Vagina (tissue), 2 donors: ENCODE data around the gene HMHB1. TPM values are rescaled to one million over a fixed set of nuclear protein-coding genes. Genes with fewer than 3 reads are reported as not detected.

Source experiments
- DNase-seq, 2 donors: peaks; one replicate each; pipeline ENCODE4 v3.0.0-alpha.2; 2017; ENCODE audit errors: extremely low spot score in 2 of 2
- H3K27ac ChIP-seq: fragments of 200-600 bp; sonication (generic); one replicate; pipeline ENCODE4 v1.5.1; 2019
- H3K27me3 ChIP-seq: fragments of 200-600 bp; sonication (generic); one replicate; pipeline ENCODE4 v1.5.1; 2019
- H3K36me3 ChIP-seq, 2 donors: fragments of 200-600 bp; sonication (generic); one replicate each; pipeline ENCODE4 v1.5.1; 2017 to 2019
- H3K4me1 ChIP-seq: fragments of 200-600 bp; sonication (generic); one replicate; pipeline ENCODE4 v1.5.1; 2019
- H3K4me3 ChIP-seq, 2 donors: fragments of 200-600 bp; sonication (generic); 1 replicate in 1 of 2; 2 replicates in 1 of 2; pipeline ENCODE4 v1.5.1; 2016 to 2019
- H3K9me3 ChIP-seq: fragments of 200-600 bp; sonication (generic); one replicate; pipeline ENCODE4 v1.5.1; 2019
- CTCF ChIP-seq, 3 experiments: fragments of 450-650 bp in 2 of 3; fragments of 200-600 bp in 1 of 3; sonication (generic) in 1 of 3; IDR thresholded peaks; one replicate each; pipeline ENCODE4 v1.5.1; 2017 to 2019; ENCODE audit warnings: antibody characterized with exemption in 3 of 3, mild to moderate bottlenecking in 2 of 3, moderate library complexity in 2 of 3
- POLR2A ChIP-seq, 2 donors: fragments of 450-650 bp; IDR thresholded peaks; one replicate each; pipeline ENCODE4 v1.6.1; 2017; ENCODE audit warnings: antibody characterized with exemption in 2 of 2, mild to moderate bottlenecking in 2 of 2, moderate library complexity in 2 of 2
- POLR2AphosphoS5 ChIP-seq, 2 donors: sonication (generic); formaldehyde crosslinking; IDR thresholded peaks; one replicate each; pipeline ENCODE4 v1.9.0; 2017; ENCODE audit warnings: antibody characterized with exemption in 2 of 2, mild to moderate bottlenecking in 2 of 2, low read depth in 1 of 2; ENCODE audit not compliant: insufficient read depth in 1 of 2
- intact Hi-C: fragments of 100-400 bp; cut with DNase I; formaldehyde crosslinking; loops from one replicate; pipeline ENCODE4 v1.15.1; 2023
- total RNA-seq: library from RNA; depleted of rRNA; stranded (reverse); fragments of >200 nt; gene quantifications from one replicate; pipeline ENCODE4 v1.2.3, GENCODE V29; 2016

Gene HMHB1
- total RNA-seq, 1 donor from 2014 or later, result not detected

GRCh38 chr5:143841446-143841845, 29.5 kb downstream of the HMHB1 start:
- Histone ChIP-seq H3K4me1 (no peaks in the 10 kb centered on the region), H3K36me3 (no peaks in the 10 kb centered on the region), H3K27me3 (no peaks in the 10 kb centered on the region), H3K4me3 (no peak overlapping the region), H3K27ac (no peak overlapping the region), H3K9me3 (no peaks in the 10 kb centered on the region)
- TF ChIP-seq CTCF (IDR thresholded peaks at IDR 0.05), result no peak
- no peak for TF ChIP-seq POLR2AphosphoS5 (IDR thresholded peaks at IDR 0.05; ENCODE audit: insufficient read depth in 1 of 2, low read depth in 1 of 2)
- TF ChIP-seq POLR2A (IDR thresholded peaks at IDR 0.05), result no peak
- no peak for DNase-seq
- intact Hi-C loops, result no loop called here

GRCh38 chr5:143842920-143843319, 31.0 kb downstream of the HMHB1 start:
- intact Hi-C loops, result no loop called here
- no peaks in the 10 kb centered on the region for H3K4me1 ChIP-seq
- H3K4me3 ChIP-seq, result no peak overlapping the region
- H3K9me3 ChIP-seq, result no peaks in the 10 kb centered on the region
- no peak for DNase-seq
- H3K27me3 ChIP-seq, result no peaks in the 10 kb centered on the region
- H3K36me3 ChIP-seq, result no peaks in the 10 kb centered on the region
- H3K27ac ChIP-seq, result no peak overlapping the region
- TF ChIP-seq POLR2AphosphoS5 (IDR thresholded peaks at IDR 0.05; ENCODE audit: insufficient read depth in 1 of 2, low read depth in 1 of 2) (no peak), POLR2A (IDR thresholded peaks at IDR 0.05) (no peak), CTCF (IDR thresholded peaks at IDR 0.05) (no peak)

GRCh38 chr5:143843461-143843860, 31.5 kb downstream of the HMHB1 start:
- intact Hi-C loops, result no loop called here
- H3K36me3 ChIP-seq, result no peaks in the 10 kb centered on the region
- H3K4me1 ChIP-seq, result no peaks in the 10 kb centered on the region
- TF ChIP-seq POLR2AphosphoS5 (IDR thresholded peaks at IDR 0.05; ENCODE audit: insufficient read depth in 1 of 2, low read depth in 1 of 2), result no peak
- DNase-seq, result no peak
- no peak overlapping the region for H3K27ac ChIP-seq
- no peaks in the 10 kb centered on the region for H3K27me3 ChIP-seq
- no peaks in the 10 kb centered on the region for H3K9me3 ChIP-seq
- no peak overlapping the region for H3K4me3 ChIP-seq

GRCh38 chr5:143850050-143850683, 38.2 kb downstream of the HMHB1 start:
- no peak overlapping the region for H3K4me3 ChIP-seq
- intact Hi-C loops, result no loop called here
- H3K4me1 ChIP-seq, result no peaks in the 10 kb centered on the region
- DNase-seq, result no peak
- TF ChIP-seq CTCF (IDR thresholded peaks at IDR 0.05) (no peak), POLR2A (IDR thresholded peaks at IDR 0.05) (no peak), POLR2AphosphoS5 (IDR thresholded peaks at IDR 0.05; ENCODE audit: insufficient read depth in 1 of 2, low read depth in 1 of 2) (no peak)
- no peaks in the 10 kb centered on the region for H3K9me3 ChIP-seq
- H3K27me3 ChIP-seq, result no peaks in the 10 kb centered on the region
- no peak overlapping the region for H3K27ac ChIP-seq
- no peaks in the 10 kb centered on the region for H3K36me3 ChIP-seq

GRCh38 chr5:143851383-143851782, 39.4 kb downstream of the HMHB1 start:
- intact Hi-C loops, result no loop called here
- Histone ChIP-seq H3K4me1 (no peaks in the 10 kb centered on the region), H3K27me3 (no peaks in the 10 kb centered on the region), H3K4me3 (no peak overlapping the region), H3K36me3 (no peaks in the 10 kb centered on the region), H3K27ac (no peak overlapping the region), H3K9me3 (no peaks in the 10 kb centered on the region)
- TF ChIP-seq CTCF (IDR thresholded peaks at IDR 0.05), result no peak
- TF ChIP-seq POLR2AphosphoS5 (IDR thresholded peaks at IDR 0.05; ENCODE audit: insufficient read depth in 1 of 2, low read depth in 1 of 2), result no peak
- no peak for TF ChIP-seq POLR2A (IDR thresholded peaks at IDR 0.05)
- DNase-seq, result no peak
